Retina (tissue), 1 donor: ENCODE results near the gene TUT1.
A peak's percentile ranks its signal among the peaks of the same experiment; 100 is the strongest.
"Not testable (repeated sequence)": the region's sequence is repeated elsewhere in the genome, so short reads cannot be mapped to it uniquely, and the experiment has no call there.

Source experiments
- DNase-seq: peaks from one replicate; pipeline ENCODE4 v3.0.0-alpha.2; 2016

The TUT1 gene

DNA sequence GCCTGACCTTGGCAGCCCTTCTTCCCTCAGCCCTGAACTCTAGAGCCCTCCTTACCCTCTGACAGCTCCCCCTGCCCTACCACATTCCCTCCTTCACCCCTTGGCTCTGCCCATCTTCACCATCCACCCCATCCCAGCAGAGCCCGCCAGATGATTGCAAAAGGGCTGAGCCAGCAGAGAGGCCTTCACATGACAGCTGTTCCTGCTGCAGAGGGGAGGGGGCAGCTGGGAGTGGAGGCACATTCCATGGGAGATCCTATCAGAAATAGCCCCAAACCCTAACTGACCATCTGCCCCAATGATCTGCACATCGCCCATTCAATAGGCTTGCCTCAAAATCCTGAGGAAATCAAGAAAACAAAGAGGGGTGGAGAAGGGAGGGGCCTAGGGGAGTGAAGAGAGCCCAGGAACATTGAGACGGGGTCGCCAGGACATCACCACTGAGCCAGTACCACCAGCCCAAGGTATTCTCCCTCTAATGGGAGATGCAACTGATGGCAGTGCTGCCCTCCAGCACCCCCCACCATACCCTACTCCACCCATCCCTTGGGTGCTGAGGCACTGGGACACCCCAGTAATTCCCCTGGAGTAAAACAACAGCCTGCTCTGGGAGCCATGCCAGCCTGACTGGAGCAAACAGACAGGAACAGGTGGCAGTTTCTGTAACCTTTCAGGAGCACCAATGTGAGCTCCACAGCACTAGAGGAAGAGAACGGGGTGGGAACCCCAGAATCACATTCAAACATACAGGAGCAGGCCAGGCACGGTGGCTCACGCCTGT, 36.7 kb downstream of the TUT1 start:
- no peak for DNase-seq

DNA sequence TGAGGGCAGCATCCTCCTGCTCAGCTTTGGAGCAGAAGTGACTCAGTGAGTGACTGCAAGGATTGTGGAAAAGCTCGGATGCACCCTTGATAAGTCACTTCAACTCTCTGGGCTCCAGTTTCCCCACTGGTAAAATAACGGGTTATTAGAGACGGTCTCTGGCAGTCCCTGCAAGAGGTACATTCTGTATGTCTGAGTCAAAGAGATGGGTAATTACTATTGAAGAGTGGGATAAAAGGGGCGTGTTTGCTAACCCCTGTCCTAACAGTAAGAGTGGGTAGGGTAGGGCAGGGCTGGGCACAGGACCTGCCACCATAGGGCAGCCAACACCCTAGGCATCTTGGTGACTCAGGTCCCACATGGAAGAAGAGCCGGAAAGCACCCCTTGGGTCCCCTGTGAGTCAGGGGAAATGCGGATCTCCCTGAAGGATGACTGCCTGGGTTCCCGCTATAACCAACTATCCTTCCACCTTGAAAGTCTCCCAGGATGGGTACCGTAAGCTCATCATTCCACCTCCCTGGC, 37.4 kb downstream of the TUT1 start:
- DNase-seq = no peak

DNA sequence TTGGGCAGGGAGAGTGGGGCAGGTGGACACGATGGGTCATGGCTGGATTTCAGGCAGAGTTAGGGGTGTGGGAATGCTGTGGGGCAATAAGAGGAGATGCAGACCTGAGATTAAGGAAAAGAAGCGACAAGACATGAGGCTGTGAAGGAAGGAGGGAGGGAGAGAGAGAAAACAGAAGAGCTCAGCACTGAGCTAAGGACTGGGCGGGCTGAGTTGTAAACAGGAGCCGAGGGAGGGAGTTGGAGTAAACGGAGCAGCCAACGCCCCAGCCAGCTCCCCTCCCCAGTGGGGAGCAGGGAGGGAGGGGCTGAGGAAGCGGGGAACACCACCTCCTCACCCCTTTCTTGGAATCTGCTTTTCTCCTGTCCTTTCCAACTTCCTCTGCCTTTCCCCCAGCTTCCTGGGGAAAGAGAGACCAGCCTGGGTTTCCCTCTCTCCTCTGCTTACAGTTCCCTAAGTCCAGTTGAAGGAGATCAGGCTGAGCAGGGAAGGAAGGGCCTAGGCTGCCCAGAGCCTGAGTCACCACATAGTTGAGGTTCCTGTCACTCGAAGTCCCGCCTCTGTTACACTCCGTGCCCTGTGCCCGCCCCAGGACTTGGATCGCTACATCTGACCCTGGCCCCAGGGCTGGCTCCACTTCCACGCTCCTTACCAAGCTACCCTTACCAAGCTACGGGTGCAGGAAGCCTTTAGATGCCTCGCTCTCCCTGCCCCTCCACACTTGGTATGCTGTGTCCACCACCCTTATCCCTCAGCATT, 38.1 kb downstream of the TUT1 start:
- DNase-seq = peak; percentile 79

DNA sequence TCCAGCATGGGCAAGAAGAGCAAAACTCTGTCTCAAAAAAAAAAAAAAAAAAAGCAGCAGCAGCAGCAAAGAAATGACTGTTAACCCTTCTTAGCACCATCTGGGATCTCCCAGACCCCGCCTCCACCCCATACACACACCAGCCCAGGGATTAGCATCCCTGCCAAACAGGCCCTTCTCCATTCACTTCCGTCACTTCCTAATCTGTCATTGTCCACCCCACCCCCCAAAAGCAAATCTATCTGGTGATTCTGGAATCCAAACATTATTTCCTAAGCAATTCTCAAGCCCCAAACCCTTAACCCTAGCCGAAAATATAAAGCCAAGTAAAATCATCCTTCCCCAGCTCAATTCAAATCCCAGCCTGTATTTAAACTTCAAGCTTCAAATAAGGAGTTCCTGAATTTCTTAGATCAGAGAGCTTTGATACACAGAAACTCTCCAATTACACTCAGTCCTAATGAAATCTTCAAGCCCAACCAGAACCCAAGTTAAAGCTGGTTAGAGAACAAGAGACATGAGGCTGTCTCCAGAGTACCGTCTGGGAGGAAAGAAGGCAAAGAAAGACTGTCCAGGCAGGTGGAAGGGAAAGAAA, 38.7 kb downstream of the TUT1 start:
- DNase-seq = peak; percentile 33

DNA sequence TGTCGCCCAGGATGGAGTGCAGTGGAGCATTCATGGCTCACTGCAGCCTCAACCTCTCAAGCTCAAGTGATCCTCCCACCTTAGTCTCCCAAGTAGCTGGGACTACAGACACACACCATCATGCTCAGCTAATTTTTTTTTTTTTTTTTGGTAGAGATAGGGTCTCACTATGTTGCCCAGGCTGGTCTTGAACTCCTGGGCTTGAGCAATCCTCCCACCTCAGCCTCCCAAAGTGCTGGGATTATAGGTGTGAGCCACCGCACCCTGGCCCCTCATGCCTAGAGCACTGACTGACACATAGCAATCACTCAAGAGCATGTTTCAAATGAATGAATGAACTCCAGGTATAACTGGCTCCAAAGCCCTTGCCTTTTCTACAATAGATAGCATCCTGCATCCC, 40.8 kb downstream of the TUT1 start:
- DNase-seq = not testable (repeated sequence)

DNA sequence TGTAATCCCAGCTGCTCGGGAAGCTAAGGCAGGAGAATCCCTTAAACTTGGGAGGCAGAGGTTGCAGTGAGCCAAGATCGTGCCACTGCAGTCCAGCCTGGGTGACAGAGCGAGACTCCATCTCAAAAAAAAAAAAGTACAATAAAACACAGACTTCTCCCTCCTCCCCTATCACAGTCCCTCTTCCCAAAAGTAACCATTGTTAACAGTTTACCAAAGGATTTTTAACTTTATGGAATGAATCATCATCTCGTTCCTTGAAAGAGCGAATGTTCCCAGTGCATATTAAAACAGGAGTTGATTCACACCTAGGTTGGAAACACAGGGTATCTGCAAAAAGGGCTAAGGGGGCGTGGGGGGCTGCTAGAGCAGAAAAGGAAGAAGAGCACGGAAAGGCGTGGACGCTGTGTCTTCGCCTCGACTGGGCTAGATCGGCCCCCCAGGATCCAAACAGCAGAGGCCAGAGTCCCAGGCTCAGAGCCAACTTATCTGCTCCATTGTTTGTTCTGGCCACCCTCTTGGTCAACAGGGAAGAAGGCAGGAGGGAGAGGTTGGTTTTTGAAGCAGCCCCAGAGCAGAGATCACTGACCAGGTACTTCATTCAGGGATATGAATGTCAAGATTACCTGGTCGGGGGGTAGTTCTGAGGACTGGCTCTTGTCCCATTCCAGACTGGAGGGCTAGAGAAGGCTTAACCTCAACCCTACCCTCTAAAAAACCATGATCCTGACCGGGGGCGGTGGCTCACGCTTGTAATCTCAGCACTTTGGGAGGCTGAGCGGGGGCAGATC, 42.6 kb downstream of the TUT1 start:
- DNase-seq = no peak

DNA sequence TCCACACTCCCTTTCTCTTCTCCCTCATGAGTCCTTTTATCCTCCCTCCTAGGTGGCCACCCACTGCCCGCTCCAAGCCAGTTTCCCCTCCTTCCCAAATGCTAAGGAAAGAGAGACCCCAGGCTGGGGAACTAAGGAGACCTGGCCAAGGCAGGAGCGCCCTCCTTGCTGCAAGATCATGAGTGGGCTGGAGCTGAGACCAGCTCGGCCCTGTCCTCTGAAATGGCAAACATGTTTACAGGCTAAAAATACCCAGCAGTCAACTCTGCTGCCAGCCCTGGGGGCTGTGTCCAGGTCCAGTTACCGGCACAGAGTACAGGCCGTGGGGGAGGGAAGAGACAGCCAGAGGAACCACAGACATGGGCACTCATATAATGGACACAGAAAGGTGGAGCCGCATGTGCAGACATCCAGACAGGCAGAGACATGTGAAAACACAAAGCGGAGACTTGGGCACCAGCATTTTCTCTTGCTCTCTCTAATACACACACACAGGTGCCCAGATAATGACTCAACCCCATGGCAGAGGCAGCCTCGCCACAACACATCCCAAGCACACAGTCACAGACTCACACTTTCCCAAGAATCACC, 43.5 kb downstream of the TUT1 start:
- DNase-seq = no peak

DNA sequence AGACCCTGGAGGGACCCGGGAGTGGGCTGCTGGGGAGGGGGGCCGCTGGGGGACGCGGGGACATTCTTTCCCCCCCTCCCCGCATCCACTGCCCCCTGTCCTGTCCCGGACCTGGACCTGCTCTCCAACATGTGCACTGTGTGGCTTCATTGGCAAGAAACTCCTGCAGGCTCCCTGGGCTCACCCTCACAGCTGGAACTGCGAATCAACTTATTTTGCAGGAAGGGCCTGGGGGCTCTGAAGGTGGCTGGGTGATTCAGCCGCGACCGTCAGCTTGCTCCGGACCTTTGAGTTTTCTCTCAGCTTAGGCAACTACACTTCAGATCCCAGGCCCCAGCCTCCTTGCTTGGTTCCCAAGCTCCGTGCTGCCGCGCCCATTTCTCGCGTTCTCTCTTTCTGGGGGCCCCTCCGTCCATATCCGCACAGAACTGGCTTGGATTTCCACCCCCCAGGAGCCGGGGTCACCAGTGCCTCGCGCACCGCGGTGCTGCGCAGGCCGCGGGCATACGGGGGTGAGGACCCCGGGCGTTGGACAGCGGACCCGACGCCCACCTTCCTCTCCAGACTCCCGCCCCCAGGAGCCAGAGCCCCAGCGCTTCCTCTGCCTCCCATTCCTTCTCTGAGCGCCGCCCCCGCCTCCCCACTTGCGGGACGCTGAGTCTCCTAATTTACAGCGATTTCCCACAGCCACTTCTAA, 44.2 kb downstream of the TUT1 start:
- DNase-seq = peak; percentile 51

DNA sequence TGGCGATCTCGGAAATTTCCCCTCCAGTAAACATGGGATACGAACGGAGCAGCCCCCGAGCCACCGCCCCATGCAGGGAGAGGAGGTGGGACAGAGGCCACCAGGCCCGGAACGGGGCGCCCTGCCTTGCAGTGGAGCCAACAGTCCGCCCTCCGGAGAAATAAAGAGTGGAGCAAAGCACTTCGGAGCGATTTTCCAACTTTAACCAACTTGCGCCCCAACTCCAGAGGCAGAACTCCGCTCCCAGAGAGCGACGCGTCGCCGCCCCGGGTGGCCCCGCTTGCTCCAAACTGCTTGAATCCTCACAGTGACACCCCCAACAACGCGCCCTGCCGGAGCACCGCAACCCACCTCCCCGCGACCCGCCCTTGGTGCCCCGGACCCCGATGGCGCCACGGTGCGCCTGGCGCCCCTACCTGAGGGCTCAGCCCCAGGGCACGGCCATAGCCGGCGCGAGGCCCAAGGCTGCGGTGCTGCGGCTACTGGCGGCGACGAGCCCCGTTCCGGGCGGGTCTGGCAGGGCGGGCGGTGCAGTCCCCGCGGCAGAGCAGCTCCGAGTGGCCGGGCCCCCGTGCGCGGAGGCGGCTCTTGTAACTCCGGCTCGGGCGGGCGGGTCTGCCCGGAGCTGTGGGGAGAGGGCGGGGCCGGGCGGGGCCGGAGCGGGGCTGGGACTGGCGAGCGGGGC, 44.9 kb downstream of the TUT1 start, which contains the start of gene AHNAK:
Gene AHNAK (minus strand): TSS at position 563 of the 685 bp plus-strand sequence. CDS start 10,708 bp downstream, outside the sequence.
- peak; percentile 61 for DNase-seq

DNA sequence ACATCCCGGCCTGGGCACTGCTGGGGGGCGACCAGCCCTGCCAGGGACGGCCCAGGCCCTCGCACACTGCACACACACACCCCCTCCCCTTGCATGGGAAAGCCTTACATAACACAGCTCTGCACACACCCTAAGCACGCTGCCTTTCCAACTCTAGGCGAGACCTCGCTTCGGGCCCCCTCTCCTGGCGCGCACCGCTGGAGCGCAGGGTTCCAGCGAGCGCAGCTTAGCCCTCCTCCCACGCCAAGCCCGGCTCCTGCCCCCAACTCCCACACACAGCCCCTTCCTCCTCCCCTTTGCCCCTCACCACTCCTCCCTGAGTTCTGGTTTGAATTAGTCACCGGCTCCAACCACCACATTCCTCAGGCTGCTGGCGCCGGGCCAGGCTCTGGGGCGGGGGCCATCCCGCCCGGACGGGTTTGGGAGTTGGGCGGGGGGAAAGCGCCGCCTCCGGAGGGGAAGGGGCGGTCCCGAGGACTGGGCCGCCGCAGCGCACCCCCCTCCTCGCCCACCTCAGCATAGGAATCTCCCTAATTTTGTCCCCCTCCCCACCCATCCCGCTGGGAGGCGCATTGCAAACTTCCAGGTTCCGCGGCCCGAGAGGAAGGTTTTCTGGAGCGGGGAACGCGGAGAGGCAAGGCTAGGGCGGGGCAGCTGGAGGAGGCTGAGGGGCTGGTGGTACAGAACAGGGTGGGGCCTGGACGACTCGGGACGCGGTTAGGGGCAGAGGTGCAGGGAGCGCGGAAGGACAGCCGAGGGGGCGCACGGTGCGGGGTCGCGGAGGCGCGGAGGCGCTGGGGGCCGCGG, 45.7 kb downstream of the TUT1 start:
- peak; percentile 72 for DNase-seq

DNA sequence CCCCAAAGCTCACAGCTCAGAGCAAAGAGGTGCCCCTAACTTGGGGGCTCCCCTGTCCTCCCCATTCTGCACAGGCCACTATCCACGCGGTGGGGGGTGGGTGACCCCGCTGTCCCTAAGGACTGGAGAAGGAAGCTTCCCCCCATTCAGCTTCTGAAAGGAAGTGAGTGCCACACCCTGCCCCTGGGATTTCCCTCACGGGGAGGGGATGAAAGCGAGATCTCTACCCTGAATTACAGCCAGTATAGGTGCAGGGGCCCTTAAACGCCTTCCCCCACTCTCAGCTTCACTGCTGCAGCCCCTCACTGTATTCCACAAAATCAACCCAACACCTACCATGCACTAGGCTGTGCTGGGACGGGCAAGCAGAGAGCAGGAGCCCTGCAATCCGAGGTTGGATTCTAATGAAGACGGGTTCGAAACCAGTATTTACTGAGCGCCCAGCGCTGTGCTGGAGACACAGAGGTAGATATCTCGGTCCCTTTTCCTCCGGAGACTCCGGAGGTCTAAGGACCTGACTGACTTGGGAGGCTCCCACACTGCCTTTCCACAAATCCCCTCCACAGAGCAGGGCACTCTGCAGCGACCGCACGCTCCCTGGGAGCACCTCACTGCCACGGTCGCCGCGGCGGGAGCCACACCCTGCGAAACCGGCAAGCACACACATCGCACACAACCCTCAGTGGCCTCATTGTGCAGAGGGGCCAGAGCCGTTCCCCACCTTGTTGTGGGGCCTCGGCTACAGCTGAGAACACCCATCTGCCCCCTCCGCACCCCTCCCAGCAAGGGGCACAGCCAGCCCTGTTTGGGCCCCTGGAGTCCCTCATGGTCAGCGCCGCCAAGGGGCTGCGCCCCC, 46.5 kb downstream of the TUT1 start:
- DNase-seq = no peak

DNA sequence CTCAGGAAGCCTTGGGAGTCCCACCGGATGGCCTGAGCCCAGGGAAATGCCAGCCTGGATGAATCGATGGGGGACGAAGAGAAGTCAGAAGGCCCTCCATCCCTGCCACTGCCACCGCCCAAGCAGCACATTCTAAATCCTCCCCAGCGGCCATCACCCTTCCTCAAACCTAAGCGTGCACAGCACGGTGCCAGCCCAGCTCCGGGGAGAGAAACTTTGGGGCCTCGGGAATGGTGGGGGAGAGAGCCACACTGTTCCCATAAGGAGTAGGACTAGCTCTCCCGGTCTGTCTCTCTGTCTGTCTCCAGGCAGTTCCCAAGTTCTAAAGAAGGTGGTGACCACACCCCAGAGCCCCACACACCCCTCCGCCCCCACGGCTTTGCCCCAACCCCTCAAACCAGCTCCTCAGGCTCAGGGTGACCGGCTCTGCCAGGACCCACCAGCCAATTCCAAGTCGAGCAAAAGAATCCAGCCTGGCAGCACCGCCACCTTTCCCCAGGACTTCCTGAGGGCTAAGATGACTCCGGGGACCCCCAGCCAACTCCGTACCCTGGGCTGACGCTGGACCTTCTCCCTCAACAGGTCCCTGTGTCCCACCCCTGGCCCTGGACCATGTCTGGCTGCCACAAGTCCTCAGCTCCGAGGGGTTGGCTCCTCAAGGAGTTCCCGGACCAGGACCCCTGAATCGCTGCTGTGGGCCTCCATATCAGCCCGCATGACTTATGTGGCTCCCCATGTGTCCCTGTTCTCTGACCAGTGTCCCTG, 47.5 kb downstream of the TUT1 start:
- DNase-seq = no peak

DNA sequence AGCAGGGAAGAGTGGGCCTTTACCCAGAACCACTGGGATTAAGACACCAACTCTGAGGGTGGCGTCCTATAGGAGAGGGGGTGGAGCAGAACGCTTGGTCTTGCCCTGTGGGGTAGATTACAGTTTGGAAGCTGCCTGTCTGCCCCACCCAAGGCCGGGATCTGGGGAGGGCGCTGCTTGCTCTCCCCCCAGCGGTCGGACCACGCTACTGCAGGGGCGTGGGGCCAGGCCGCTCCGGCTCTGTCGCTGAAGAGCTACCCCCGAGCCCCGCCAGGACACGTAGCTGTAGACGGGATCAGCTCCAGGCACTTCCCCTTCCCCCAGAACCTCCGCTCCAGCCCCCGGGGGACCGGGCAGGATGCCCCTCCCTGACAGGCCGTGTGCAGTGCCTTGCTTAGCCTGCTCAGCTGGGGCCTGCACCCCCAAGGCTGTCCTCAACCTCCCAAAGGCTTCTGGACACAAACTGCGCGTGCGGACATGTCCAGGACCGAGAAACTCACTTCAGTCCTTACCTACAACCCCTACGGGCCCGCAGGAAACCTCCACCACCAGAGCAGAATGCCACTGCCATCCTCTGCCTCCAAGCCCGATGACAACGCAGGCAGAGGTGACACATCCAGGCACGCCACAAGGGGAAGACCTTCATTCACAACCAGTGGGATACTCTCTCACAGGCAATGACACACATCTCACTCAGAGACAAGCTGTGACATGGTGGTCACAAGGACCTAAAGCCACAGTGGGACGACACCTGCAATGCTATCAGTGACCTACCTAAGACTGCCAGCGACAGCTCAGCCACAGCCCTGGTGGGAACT, 48.4 kb downstream of the TUT1 start:
- DNase-seq = peak; percentile 89

DNA sequence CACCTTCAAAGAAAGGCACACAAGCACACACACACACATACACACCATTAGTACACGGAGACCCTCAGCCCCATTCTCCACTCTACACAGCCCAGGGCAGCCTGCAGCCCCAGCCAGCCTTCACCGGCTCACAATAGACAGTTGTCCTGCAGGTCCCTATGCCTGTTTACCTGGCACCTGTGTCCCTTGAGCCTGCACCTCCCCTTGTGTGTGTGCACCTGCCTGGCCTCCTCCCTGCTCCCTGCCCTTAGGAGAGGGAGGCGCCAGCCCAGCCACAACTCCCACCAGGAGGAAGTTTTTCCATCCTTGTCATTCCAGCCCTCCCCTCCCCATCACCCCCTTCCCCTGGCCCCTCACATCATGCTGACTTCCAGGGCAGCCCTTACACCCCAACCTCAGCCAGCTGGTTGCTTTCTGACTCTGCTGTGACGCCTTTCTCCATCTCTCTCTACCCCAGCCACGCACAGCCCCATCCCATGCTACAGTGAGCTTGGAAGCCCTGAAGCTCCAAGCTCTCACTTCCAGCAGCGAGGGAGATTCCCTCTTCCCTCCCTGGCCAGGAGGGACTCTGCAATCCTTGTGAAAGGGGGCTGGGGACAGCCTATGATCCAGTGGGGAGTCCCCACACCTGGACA, 49.1 kb downstream of the TUT1 start:
- no peak for DNase-seq

DNA sequence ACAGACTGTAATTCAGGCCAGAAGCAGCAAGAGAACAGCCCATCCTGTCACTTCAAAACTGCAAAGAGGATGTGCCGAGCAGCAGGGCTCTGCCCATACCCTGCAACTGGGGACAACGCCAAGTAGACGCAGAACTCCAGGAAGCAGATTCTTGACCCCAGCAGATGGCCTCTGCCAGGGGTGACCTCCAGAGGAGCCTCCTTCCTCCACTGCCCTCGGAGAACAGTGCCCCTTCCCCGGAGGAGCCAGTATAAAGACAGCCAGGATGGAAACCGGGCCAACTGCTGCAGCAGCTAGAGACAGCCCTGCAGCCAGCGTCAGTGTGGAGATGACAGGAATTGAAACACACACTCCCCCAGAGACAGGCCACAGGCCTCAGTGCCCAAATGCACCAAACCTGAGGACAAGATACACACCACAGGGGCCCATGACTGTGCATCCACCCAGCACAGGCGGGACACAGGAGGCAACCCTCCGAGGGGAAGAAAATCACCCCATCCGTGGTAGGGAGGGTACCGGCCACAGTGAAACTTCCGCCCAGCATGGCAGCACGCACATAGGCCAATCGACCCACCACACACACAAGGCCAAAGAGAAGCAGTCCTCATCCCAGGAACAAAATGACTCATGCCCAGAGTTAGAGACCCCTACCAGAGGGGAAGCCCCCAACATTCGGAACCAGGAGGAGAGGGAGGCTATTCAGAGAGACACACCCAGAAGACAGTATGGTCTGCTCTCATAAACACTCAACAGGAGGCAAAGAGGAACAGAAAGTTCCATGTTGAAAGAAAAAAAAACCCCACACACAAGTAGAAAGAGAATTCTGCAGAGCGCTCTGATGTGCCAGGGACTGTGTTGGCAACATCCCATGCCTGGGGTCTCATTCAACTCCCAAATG, 50.3 kb downstream of the TUT1 start:
- DNase-seq = no peak
